AG20443 (cell line): ENCODE results near the gene NRDE2.

ENCODE experiments used
- DNase-seq: peaks from one replicate; pipeline ENCODE4 v3.0.0; 2012; ENCODE audit warnings: low spot score, mixed read lengths

NRDE2 gene

GRCh38 chr14:90331497-90332270 lies at the start of gene NRDE2:
TSS of gene NRDE2 (minus strand) at chr14:90331941. CDS start at chr14:90331904, 37 bp downstream.
- DNase-seq: peak; percentile 98

- no peak for DNase-seq
Measured at GRCh38 chr14:90381011-90381786, 49.5 kb upstream of the NRDE2 start.

GRCh38 chr14:90379106-90379505 lies 47.4 kb upstream of the NRDE2 start:
- no peak for DNase-seq

- no peak for DNase-seq
Measured at GRCh38 chr14:90378249-90378648, 46.5 kb upstream of the NRDE2 start.

GRCh38 chr14:90375934-90376333 lies 44.2 kb upstream of the NRDE2 start:
- no peak for DNase-seq

- no peak for DNase-seq
Measured at GRCh38 chr14:90374813-90375212, 43.1 kb upstream of the NRDE2 start.

GRCh38 chr14:90373887-90374286 lies 42.1 kb upstream of the NRDE2 start:
- DNase-seq: no peak

- peak; percentile 48 for DNase-seq
Measured at GRCh38 chr14:90368946-90369721, 37.4 kb upstream of the NRDE2 start.

GRCh38 chr14:90362558-90362896 lies 30.8 kb upstream of the NRDE2 start:
- DNase-seq: no peak

- no peak for DNase-seq
Measured at GRCh38 chr14:90361865-90362557, 30.3 kb upstream of the NRDE2 start.

GRCh38 chr14:90358359-90358758 lies 26.6 kb upstream of the NRDE2 start:
- no peak for DNase-seq

GRCh38 chr14:90356925-90357324 lies 25.2 kb upstream of the NRDE2 start:
- DNase-seq: no peak

- peak; percentile 23 for DNase-seq
Measured at GRCh38 chr14:90355540-90356518, 24.1 kb upstream of the NRDE2 start.

- DNase-seq: no peak
Measured at GRCh38 chr14:90354551-90355298, 23.0 kb upstream of the NRDE2 start.

- DNase-seq: no peak
Measured at GRCh38 chr14:90349739-90350138, 18.0 kb upstream of the NRDE2 start.

GRCh38 chr14:90348270-90348669 lies 16.5 kb upstream of the NRDE2 start:
- no peak for DNase-seq

- no peak for DNase-seq
Measured at GRCh38 chr14:90345239-90345557, 13.5 kb upstream of the NRDE2 start.

- DNase-seq: no peak
Measured at GRCh38 chr14:90344331-90345238, 12.8 kb upstream of the NRDE2 start.

GRCh38 chr14:90342327-90342726 lies 10.6 kb upstream of the NRDE2 start:
- no peak for DNase-seq
